Esophagus squamous epithelium (tissue), 5 donors: Measurements from ENCODE around the gene TREML4. TPM values are rescaled to one million over a fixed set of nuclear protein-coding genes. Genes with fewer than 3 reads are reported as not detected.
"Not testable (repeated sequence)": the region's sequence is repeated elsewhere in the genome, so short reads cannot be mapped to it uniquely, and the experiment has no call there.

Experiments used
- DNase-seq: peaks from one replicate; lab custom pipeline; 2025; lab: John Stamatoyannopoulos, UW
- H3K27ac ChIP-seq, 4 donors: fragments of 200-600 bp; sonication (generic); one replicate each; pipeline ENCODE4 v1.5.1; 2016 to 2019; ENCODE audit warnings: mild to moderate bottlenecking in 1 of 4
- H3K27me3 ChIP-seq, 4 donors: fragments of 200-600 bp; sonication (generic); 1 replicate in 3 of 4; 2 replicates in 1 of 4; pipeline versions ENCODE4 v1.5.1 to v1.6.0; 2017 to 2021; ENCODE audit warnings: antibody characterized with exemption in 1 of 4
- H3K36me3 ChIP-seq, 3 donors: fragments of 200-600 bp; sonication (generic); one replicate each; pipeline ENCODE4 v1.5.1; 2016 to 2019
- H3K4me1 ChIP-seq, 3 donors: fragments of 200-600 bp; sonication (generic); one replicate each; pipeline ENCODE4 v1.5.1; 2017 to 2019
- H3K4me3 ChIP-seq, 4 donors: fragments of 200-600 bp; sonication (generic); 1 replicate in 3 of 4; 2 replicates in 1 of 4; pipeline ENCODE4 v1.5.1; 2016 to 2019; ENCODE audit warnings: mild to moderate bottlenecking in 2 of 4, moderate library complexity in 1 of 4
- H3K9me3 ChIP-seq, 3 donors: fragments of 200-600 bp; sonication (generic); one replicate each; pipeline ENCODE4 v1.5.1; 2016 to 2019
- CTCF ChIP-seq, 6 experiments: fragments of 450-650 bp in 4 of 6; fragments of 200-600 bp in 2 of 6; sonication (generic) in 2 of 6; IDR thresholded peaks; one replicate each; pipeline ENCODE4 v1.5.1; 2016 to 2019; ENCODE audit warnings: antibody characterized with exemption in 6 of 6, mild to moderate bottlenecking in 4 of 6, moderate library complexity in 4 of 6
- POLR2A ChIP-seq, 4 donors: fragments of 450-650 bp; IDR thresholded peaks; one replicate each; pipeline ENCODE4 v1.6.1; 2017; ENCODE audit warnings: antibody characterized with exemption in 4 of 4, mild to moderate bottlenecking in 4 of 4, moderate library complexity in 3 of 4
- WGBS, 2 donors: methylation state at CpG; one replicate each; pipeline ENCODE4 v1.1.5; 2018; 5-methylcytosine and 5-hydroxymethylcytosine counted together
- intact Hi-C: fragments of 100-400 bp; cut with DNase I; formaldehyde crosslinking; loops from one replicate; pipeline ENCODE4 v1.15.0; 2022
- total RNA-seq, 4 donors: library from RNA; depleted of rRNA; stranded (reverse); fragments of >200 nt; gene quantifications; one replicate each; pipeline ENCODE4 v1.1.0, GENCODE V29; 2016
- donor health status: DM: yes; HTN: yes; CAD: no.

TREML4 gene
- total RNA-seq, 4 donors from 2014 or later, result not detected

- H3K27ac ChIP-seq, result no peak overlapping the region
- TF ChIP-seq POLR2A (IDR thresholded peaks at IDR 0.05), result no peak
- TF ChIP-seq CTCF (IDR thresholded peaks at IDR 0.05), result no peak
Measured at GRCh38 chr6:41186031-41186562, 42.1 kb upstream of the TREML4 start.

GRCh38 chr6:41187924-41188886, 39.9 kb upstream of the TREML4 start:
- H3K9me3 ChIP-seq, result peaks cover 0 to 13% (median 6%) of the 10 kb centered on the region in 3 donors
- H3K27ac ChIP-seq, result no peak overlapping the region
- WGBS, 2 donors, result 74 to 81% methylated on average over 5 to 6 of the region's 8 CpGs
- no peak for DNase-seq
- H3K36me3 ChIP-seq, result no peaks in the 10 kb centered on the region
- TF ChIP-seq CTCF (IDR thresholded peaks at IDR 0.05), result no peak
- no peak for TF ChIP-seq POLR2A (IDR thresholded peaks at IDR 0.05)
- intact Hi-C loops, result no loop called here
- no peaks in the 10 kb centered on the region for H3K4me1 ChIP-seq
- H3K27me3 ChIP-seq, result peaks cover 0 to 21% (median 0%) of the 10 kb centered on the region in 4 donors
- H3K4me3 ChIP-seq, result no peak overlapping the region

More at GRCh38 chr6:41186031-41186562, 42.1 kb upstream of the TREML4 start:
- Histone ChIP-seq H3K9me3 (peaks cover 0 to 13% (median 6%) of the 10 kb centered on the region in 3 donors), H3K27me3 (peaks cover 0 to under 1% (median 0%) of the 10 kb centered on the region in 4 donors), H3K4me1 (no peaks in the 10 kb centered on the region), H3K4me3 (no peak overlapping the region), H3K36me3 (no peaks in the 10 kb centered on the region)
- intact Hi-C loops, result no loop called here
- DNase-seq, result no peak
- 63 to 75% methylated on average over 7 of the region's 10 CpGs for WGBS, 2 donors

GRCh38 chr6:41189046-41189445, 39.1 kb upstream of the TREML4 start:
- Histone ChIP-seq H3K9me3 (peaks cover 0 to 13% (median 6%) of the 10 kb centered on the region in 3 donors), H3K27me3 (peaks cover 0 to 30% (median 0%) of the 10 kb centered on the region in 4 donors)
- DNase-seq, H3K4me1 ChIP-seq, H3K27ac ChIP-seq, H3K36me3 ChIP-seq, H3K4me3 ChIP-seq, intact Hi-C loops: not testable (repeated sequence)

- no peak for DNase-seq
- Histone ChIP-seq H3K27ac (no peak overlapping the region), H3K36me3 (no peaks in the 10 kb centered on the region), H3K4me1 (no peaks in the 10 kb centered on the region), H3K4me3 (no peak overlapping the region), H3K27me3 (peaks cover 0 to 33% (median 0%) of the 10 kb centered on the region in 4 donors), H3K9me3 (peaks cover 0 to 13% (median 6%) of the 10 kb centered on the region in 3 donors)
- intact Hi-C loops, result no loop called here
- TF ChIP-seq CTCF (IDR thresholded peaks at IDR 0.05) (no peak), POLR2A (IDR thresholded peaks at IDR 0.05) (no peak)
- WGBS, 2 donors, result 56 to 72% methylated on average over 2 of the region's 2 CpGs
Measured at GRCh38 chr6:41189967-41190366, 38.2 kb upstream of the TREML4 start.

- intact Hi-C loops, result no loop called here
- TF ChIP-seq CTCF (IDR thresholded peaks at IDR 0.05) (no peak), POLR2A (IDR thresholded peaks at IDR 0.05) (no peak)
- Histone ChIP-seq H3K27ac (no peak overlapping the region), H3K27me3 (peaks cover 0 to 39% (median 0%) of the 10 kb centered on the region in 4 donors), H3K9me3 (peaks cover 0 to 13% (median 6%) of the 10 kb centered on the region in 3 donors), H3K4me1 (no peaks in the 10 kb centered on the region), H3K36me3 (no peaks in the 10 kb centered on the region), H3K4me3 (no peak overlapping the region)
- no peak for DNase-seq
- WGBS, 2 donors, result 65 to 88% methylated on average over 2 of the region's 3 CpGs
Measured at GRCh38 chr6:41190791-41191190, 37.4 kb upstream of the TREML4 start.
